ENCODE results near the gene CAPN10.

Gene CAPN10

GRCh38 chr2:240631548-240632305 is 45.2 kb downstream of the CAPN10 start:
- no peak for DNase-seq (ENCODE audit: extremely low spot score, insufficient read length, low read depth)
- FAIRE-seq, result no peak

GRCh38 chr2:240632306-240632721 is 45.8 kb downstream of the CAPN10 start:
- no peak for FAIRE-seq

GRCh38 chr2:240635121-240635997 is 48.8 kb downstream of the CAPN10 start:
- no peak for FAIRE-seq

More at GRCh38 chr2:240632306-240632721, 45.8 kb downstream of the CAPN10 start:
- no peak for DNase-seq (ENCODE audit: extremely low spot score, insufficient read length, low read depth)

GRCh38 chr2:240635998-240636547 is 49.5 kb downstream of the CAPN10 start:
- FAIRE-seq (no peak), DNase-seq (ENCODE audit: extremely low spot score, insufficient read length, low read depth) (no peak)

More at GRCh38 chr2:240635121-240635997, 48.8 kb downstream of the CAPN10 start:
- no peak for DNase-seq (ENCODE audit: extremely low spot score, insufficient read length, low read depth)

- DNase-seq (ENCODE audit: extremely low spot score, insufficient read length, low read depth) (no peak), FAIRE-seq (no peak)
These were observed 50.1 kb downstream of the CAPN10 start for GRCh38 chr2:240636563-240637115.

- FAIRE-seq (no peak), DNase-seq (ENCODE audit: extremely low spot score, insufficient read length, low read depth) (no peak)
These were observed 50.8 kb downstream of the CAPN10 start for GRCh38 chr2:240637116-240637900.

GRCh38 chr2:240637901-240638345 is 51.4 kb downstream of the CAPN10 start:
- FAIRE-seq (no peak), DNase-seq (ENCODE audit: extremely low spot score, insufficient read length, low read depth) (no peak)

GRCh38 chr2:240638512-240639160 is 52.1 kb downstream of the CAPN10 start:
- DNase-seq (ENCODE audit: extremely low spot score, insufficient read length, low read depth) (no peak), FAIRE-seq (no peak)

- FAIRE-seq (no peak), DNase-seq (ENCODE audit: extremely low spot score, insufficient read length, low read depth) (no peak)
These were observed 53.0 kb downstream of the CAPN10 start for GRCh38 chr2:240639566-240639965.

GRCh38 chr2:240640939-240641338 is 54.4 kb downstream of the CAPN10 start:
- DNase-seq (ENCODE audit: extremely low spot score, insufficient read length, low read depth), result no peak
- no peak for FAIRE-seq

- no peak for FAIRE-seq
- DNase-seq (ENCODE audit: extremely low spot score, insufficient read length, low read depth), result no peak
These were observed 55.7 kb downstream of the CAPN10 start for GRCh38 chr2:240642061-240642805.

GRCh38 chr2:240642806-240643092 is 56.2 kb downstream of the CAPN10 start:
- DNase-seq (ENCODE audit: extremely low spot score, insufficient read length, low read depth) (no peak), FAIRE-seq (no peak)

GRCh38 chr2:240643093-240643810 is 56.7 kb downstream of the CAPN10 start:
- FAIRE-seq (no peak), DNase-seq (ENCODE audit: extremely low spot score, insufficient read length, low read depth) (no peak)

GRCh38 chr2:240643811-240644150 is 57.2 kb downstream of the CAPN10 start:
- DNase-seq (ENCODE audit: extremely low spot score, insufficient read length, low read depth), result no peak

GRCh38 chr2:240644171-240644651 is 57.7 kb downstream of the CAPN10 start:
- DNase-seq (ENCODE audit: extremely low spot score, insufficient read length, low read depth) (no peak), FAIRE-seq (no peak)

More at GRCh38 chr2:240643811-240644150, 57.2 kb downstream of the CAPN10 start:
- no peak for FAIRE-seq

GRCh38 chr2:240644859-240645301 is 58.3 kb downstream of the CAPN10 start:
- no peak for DNase-seq (ENCODE audit: extremely low spot score, insufficient read length, low read depth)
- FAIRE-seq, result no peak

- FAIRE-seq, result no peak
- no peak for DNase-seq (ENCODE audit: extremely low spot score, insufficient read length, low read depth)
These were observed 58.8 kb downstream of the CAPN10 start for GRCh38 chr2:240645346-240645745.

- FAIRE-seq (no peak), DNase-seq (ENCODE audit: extremely low spot score, insufficient read length, low read depth) (no peak)
These were observed 59.3 kb downstream of the CAPN10 start for GRCh38 chr2:240645801-240646175.
